Right lobe of liver (tissue), 6 donors: ENCODE results near the gene PDLIM5. TPM values are rescaled to one million over a fixed set of nuclear protein-coding genes. Genes with fewer than 3 reads are reported as not detected.
A peak's percentile ranks its signal among the peaks of the same experiment; 100 is the strongest.

Experiments
- ATAC-seq, 4 donors: fragments of 200-7000 bp; cut with Tn5 transposase; one replicate each; pipeline ENCODE4 v1.9.1; 2020; ENCODE audit warnings: mild to moderate bottlenecking in 4 of 4, moderate library complexity in 4 of 4
- DNase-seq, 3 donors: peaks; one replicate each; pipeline ENCODE4 v3.0.0-alpha.2; 2020
- H3K27ac ChIP-seq, 3 donors: fragments of 200-600 bp; one replicate each; pipeline ENCODE4 v1.8.0; 2022
- H3K27me3 ChIP-seq, 2 donors: fragments of 200-600 bp; one replicate each; pipeline ENCODE4 v1.8.0; 2022
- H3K36me3 ChIP-seq, 4 donors: fragments of 200-600 bp; sonication (generic) in 1 of 4; one replicate each; pipeline versions ENCODE4 v1.5.1 to v1.8.0; 2017 to 2022; ENCODE audit warnings: control low read depth in 1 of 4
- H3K4me1 ChIP-seq, 4 donors: fragments of 200-600 bp; sonication (generic) in 1 of 4; one replicate each; pipeline versions ENCODE4 v1.5.1 to v1.8.0; 2017 to 2022; ENCODE audit warnings: control low read depth in 1 of 4
- H3K4me3 ChIP-seq, 3 donors: fragments of 200-600 bp; one replicate each; pipeline ENCODE4 v1.8.0; 2022
- H3K9me3 ChIP-seq, 4 donors: fragments of 200-600 bp; sonication (generic) in 1 of 4; one replicate each; pipeline versions ENCODE4 v1.5.1 to v1.8.0; 2017 to 2022; ENCODE audit warnings: control low read depth in 1 of 4
- POLR2A ChIP-seq: fragments of 450-650 bp; IDR thresholded peaks from one replicate; pipeline ENCODE4 v1.6.1; 2017; ENCODE audit warnings: antibody characterized with exemption, mild to moderate bottlenecking
- WGBS: methylation state at CpG from one replicate; pipeline ENCODE4 v1.1.6; 2018; ENCODE audit warnings: low coverage, low lambda C conversion rate; ENCODE audit not compliant: insufficient coverage; ENCODE audit errors: missing lambda C conversion rate; 5-methylcytosine and 5-hydroxymethylcytosine counted together
- intact Hi-C, 2 donors: fragments of 100-400 bp; cut with DNase I; formaldehyde crosslinking; loops; one replicate each; pipeline versions ENCODE4 v1.11.2 to v1.14.1; 2022
- total RNA-seq, 6 experiments: library from RNA; depleted of rRNA in 2 of 6; stranded (reverse); fragments of >200 nt in 2 of 6; fragmentation: NEBNext Ultra II Directional in 3 of 6; extraction: Animal tissue kit (Norgen Biotek cat#: 25700) in 3 of 6; gene quantifications; one replicate each; pipeline versions ENCODE4 v1.1.0 to v1.2.4, GENCODE V29; 2016 to 2023
- TF ChIP-seq, protein P1 (sequence below), 4 donors: fragments of 200-600 bp in 3 of 4; fragments of 450-650 bp in 1 of 4; IDR thresholded peaks; one replicate each; pipeline versions ENCODE4 v1.5.1 to v1.8.0; 2016 to 2022; ENCODE audit warnings: antibody characterized with exemption in 4 of 4, mild to moderate bottlenecking in 2 of 4
- donor health status: DM: no; HTN: yes; CAD: no.
- donor health status: DM: no; HTN: no; CAD: no.
- donor health status: DM: no; HTN: no; CAD: no.
- donor health status: DM: no; HTN: yes; CAD: no.
- donor health status: DM: no; HTN: yes; CAD: no.

Gene PDLIM5
- total RNA-seq, 6 experiments from 2014 or later, result 71.9 to 135 (median 101) TPM

DNA sequence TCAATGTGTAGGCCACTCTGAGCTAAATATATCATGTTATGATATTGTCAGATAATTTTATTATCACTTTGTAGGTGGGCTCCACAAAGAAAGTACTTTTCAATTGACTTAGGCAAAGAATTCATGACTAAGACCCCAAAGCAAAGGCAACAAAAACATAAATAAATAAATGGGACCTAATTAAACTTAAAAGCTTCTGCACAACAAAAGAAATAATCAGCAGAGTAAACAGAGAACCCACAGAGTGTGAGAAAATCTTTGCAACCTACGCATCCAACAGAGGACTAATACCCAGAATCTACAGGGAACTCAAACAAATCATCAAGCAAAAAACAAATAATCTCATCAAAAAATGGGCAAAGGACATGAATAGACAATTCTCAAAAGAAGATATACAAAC lies 15.2 kb upstream of the PDLIM5 start:
- Histone ChIP-seq H3K9me3 (no peaks in the 10 kb centered on the region), H3K27me3 (no peaks in the 10 kb centered on the region)
- WGBS, result 92% methylated on average over 1 of the region's 1 CpG

DNA sequence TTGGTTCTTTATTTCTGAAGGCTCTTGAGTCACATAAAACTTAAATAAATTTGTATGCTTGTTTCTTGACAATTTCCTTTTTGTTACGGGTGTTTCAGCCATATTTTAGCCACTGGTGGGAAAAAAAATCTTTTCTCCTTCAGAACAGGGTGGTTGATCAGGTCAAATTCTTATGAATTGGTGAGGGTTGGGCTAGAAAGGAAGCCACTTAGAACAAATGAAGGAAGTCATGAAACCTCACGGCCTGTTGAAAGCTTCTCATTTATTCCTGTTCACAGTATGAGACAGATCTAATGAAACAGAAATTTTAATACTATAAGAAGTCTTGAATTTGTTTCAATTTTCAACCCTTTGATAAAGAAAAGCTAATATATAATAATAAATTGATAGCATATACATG lies 12.1 kb upstream of the PDLIM5 start:
- H3K4me3 ChIP-seq, result no peak overlapping the region
- TF ChIP-seq POLR2A, result no peak
- TF ChIP-seq, protein P1, sequence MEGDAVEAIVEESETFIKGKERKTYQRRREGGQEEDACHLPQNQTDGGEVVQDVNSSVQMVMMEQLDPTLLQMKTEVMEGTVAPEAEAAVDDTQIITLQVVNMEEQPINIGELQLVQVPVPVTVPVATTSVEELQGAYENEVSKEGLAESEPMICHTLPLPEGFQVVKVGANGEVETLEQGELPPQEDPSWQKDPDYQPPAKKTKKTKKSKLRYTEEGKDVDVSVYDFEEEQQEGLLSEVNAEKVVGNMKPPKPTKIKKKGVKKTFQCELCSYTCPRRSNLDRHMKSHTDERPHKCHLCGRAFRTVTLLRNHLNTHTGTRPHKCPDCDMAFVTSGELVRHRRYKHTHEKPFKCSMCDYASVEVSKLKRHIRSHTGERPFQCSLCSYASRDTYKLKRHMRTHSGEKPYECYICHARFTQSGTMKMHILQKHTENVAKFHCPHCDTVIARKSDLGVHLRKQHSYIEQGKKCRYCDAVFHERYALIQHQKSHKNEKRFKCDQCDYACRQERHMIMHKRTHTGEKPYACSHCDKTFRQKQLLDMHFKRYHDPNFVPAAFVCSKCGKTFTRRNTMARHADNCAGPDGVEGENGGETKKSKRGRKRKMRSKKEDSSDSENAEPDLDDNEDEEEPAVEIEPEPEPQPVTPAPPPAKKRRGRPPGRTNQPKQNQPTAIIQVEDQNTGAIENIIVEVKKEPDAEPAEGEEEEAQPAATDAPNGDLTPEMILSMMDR (IDR thresholded peaks at IDR 0.05), result no peak
- no peaks in the 10 kb centered on the region for H3K4me1 ChIP-seq
- ATAC-seq, result no peak
- H3K9me3 ChIP-seq, result no peaks in the 10 kb centered on the region
- no peak for DNase-seq
- intact Hi-C loops, result no loop called here
- H3K27ac ChIP-seq, result no peak overlapping the region
- H3K36me3 ChIP-seq, result no peaks in the 10 kb centered on the region
- no peaks in the 10 kb centered on the region for H3K27me3 ChIP-seq
- 50% methylated on average over 2 of the region's 2 CpGs for WGBS

More for the DNA sequence above, 15.2 kb upstream of the PDLIM5 start:
- DNase-seq (no peak), ATAC-seq (no peak)
- Histone ChIP-seq H3K27ac (no peak overlapping the region), H3K36me3 (no peaks in the 10 kb centered on the region), H3K4me3 (no peak overlapping the region), H3K4me1 (no peaks in the 10 kb centered on the region)
- no peak for TF ChIP-seq POLR2A
- TF ChIP-seq, protein P1 (IDR thresholded peaks at IDR 0.05), result no peak
- intact Hi-C loops, result no loop called here

DNA sequence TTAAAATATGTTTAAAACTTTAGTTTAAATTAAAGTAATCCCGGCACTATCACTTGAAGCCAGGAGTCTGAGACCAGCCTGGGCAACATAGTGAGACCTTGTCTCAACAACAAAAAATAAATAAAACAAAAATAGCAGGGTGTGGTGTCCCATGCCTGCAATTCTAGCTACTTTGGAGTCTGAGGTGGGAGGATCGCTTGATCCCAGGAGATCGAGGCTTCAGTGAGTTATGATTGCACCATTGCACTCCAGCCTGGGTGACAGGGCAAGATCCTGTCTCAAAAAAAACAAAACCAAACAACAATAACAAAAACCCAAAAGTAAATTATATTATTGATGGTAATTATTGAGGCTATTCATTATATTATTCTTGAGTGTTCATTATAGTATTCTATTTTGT lies 9.9 kb upstream of the PDLIM5 start:
- Histone ChIP-seq H3K27ac (no peak overlapping the region), H3K4me3 (no peak overlapping the region), H3K4me1 (no peaks in the 10 kb centered on the region), H3K9me3 (no peaks in the 10 kb centered on the region), H3K27me3 (no peaks in the 10 kb centered on the region), H3K36me3 (no peaks in the 10 kb centered on the region)
- DNase-seq, result no peak
- TF ChIP-seq, protein P1 (IDR thresholded peaks at IDR 0.05), result no peak
- TF ChIP-seq POLR2A, result no peak
- intact Hi-C loops, result no loop called here
- WGBS, result 82% methylated on average over 3 of the region's 3 CpGs
- ATAC-seq, result no peak

DNA sequence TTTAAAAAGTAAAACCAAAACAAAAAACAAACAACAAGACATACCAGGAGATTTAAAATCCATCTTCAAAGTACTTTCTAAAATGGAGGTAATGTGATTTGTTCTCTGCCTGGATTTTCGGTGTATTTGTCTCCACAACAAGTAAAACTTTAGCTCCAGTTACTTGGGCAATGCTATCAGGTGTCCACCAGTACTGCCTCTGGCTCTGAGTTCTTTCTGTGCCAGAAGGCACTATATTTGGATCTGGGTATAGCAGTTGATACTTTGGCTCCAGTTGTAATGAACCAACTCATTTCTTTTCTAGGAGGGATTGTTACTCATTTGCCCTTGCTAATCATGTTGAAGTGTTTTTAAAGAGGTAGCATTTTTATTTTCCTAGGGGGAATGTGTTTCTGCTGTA lies 9.5 kb upstream of the PDLIM5 start:
- no peak overlapping the region for H3K4me3 ChIP-seq
- no peaks in the 10 kb centered on the region for H3K36me3 ChIP-seq
- no peaks in the 10 kb centered on the region for H3K4me1 ChIP-seq
- DNase-seq (no peak), ATAC-seq (peak in 2 of 4 donors; percentile 25 to 60)
- intact Hi-C loops, result no loop called here
- WGBS, result 64% methylated on average over 1 of the region's 1 CpG
- TF ChIP-seq POLR2A, result no peak
- TF ChIP-seq, protein P1 (IDR thresholded peaks at IDR 0.05), result no peak
- H3K9me3 ChIP-seq, result no peaks in the 10 kb centered on the region
- H3K27me3 ChIP-seq, result no peaks in the 10 kb centered on the region
- H3K27ac ChIP-seq, result no peak overlapping the region

DNA sequence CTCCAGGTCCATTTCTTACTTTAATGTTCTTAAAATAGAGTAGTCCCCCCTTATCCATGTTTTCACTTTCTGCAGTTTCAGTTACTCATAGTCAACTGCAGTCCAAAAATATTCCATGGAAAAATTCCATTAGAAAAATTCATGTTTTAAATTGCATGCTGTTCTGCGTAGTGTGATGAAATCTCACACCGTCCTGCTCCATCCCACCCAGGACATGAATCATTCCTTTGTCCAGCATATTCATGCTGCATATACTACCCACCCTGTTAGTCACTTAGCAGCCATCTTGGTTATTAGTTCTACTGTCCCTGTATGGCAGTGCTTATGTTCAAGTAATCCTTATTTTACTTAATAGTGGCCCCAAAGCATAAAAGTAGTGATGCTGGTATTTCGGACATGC lies 5.4 kb upstream of the PDLIM5 start:
- DNase-seq, result no peak
- H3K4me3 ChIP-seq, result no peak overlapping the region
- TF ChIP-seq, protein P1 (IDR thresholded peaks at IDR 0.05), result no peak
- TF ChIP-seq POLR2A, result no peak
- peaks cover 0 to 9% (median 0%) of the 10 kb centered on the region in 4 donors for H3K4me1 ChIP-seq
- no peak for ATAC-seq
- no peak overlapping the region for H3K27ac ChIP-seq
- intact Hi-C loops, result no loop called here
- no peaks in the 10 kb centered on the region for H3K27me3 ChIP-seq
- H3K36me3 ChIP-seq, result no peaks in the 10 kb centered on the region
- WGBS, result 84% methylated on average over 3 of the region's 3 CpGs
- no peaks in the 10 kb centered on the region for H3K9me3 ChIP-seq
